ENCODE measurements around the gene CYP51A1. TPM values are rescaled to one million over a fixed set of nuclear protein-coding genes. Genes with fewer than 3 reads are reported as not detected.

CYP51A1 gene
- 64.1 and 106 TPM in 2 replicates for polyA plus RNA-seq

DNA sequence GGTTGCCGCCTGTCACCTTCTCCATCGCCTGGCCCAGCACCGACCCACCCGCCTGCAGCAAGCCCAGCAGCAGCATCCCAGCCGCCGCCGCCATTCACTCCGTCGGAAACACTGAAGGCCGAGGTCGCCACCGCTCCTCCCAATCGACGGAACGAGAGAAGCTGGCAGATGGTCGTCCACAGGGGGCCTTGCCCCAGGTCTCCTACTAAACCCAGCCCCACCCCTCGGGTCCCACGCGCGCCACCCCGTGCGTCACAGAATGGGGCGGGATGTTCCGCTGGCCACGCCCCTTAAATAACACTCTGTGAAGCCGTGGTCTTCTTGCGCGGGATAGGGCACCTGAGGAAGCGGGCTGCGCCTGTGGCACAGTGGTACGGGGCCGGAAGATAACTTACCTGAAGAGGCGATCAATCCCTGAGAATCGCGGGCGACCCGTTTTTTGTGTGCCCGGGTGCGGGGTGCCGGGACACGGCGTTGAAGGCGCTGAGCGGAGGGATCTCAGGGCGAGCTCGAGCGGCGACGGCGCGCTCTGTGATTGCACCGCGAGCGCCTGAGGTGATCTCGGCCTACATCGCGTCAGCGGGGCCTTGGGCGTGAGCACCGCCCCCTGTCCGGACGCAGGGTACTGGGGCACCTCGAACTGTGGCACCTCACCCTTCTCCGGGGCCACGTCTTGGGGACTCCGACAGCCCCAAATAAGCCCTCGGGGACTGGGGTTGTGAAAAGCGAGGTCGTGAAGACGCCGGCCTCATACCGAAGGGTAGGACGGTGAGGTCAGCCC lies at the start of gene CYP51A1:
Gene CYP51A1, minus strand, starts transcription at position 207 of the 781 bp plus-strand sequence. Its CDS starts 113 bp downstream, at position 94.

DNA sequence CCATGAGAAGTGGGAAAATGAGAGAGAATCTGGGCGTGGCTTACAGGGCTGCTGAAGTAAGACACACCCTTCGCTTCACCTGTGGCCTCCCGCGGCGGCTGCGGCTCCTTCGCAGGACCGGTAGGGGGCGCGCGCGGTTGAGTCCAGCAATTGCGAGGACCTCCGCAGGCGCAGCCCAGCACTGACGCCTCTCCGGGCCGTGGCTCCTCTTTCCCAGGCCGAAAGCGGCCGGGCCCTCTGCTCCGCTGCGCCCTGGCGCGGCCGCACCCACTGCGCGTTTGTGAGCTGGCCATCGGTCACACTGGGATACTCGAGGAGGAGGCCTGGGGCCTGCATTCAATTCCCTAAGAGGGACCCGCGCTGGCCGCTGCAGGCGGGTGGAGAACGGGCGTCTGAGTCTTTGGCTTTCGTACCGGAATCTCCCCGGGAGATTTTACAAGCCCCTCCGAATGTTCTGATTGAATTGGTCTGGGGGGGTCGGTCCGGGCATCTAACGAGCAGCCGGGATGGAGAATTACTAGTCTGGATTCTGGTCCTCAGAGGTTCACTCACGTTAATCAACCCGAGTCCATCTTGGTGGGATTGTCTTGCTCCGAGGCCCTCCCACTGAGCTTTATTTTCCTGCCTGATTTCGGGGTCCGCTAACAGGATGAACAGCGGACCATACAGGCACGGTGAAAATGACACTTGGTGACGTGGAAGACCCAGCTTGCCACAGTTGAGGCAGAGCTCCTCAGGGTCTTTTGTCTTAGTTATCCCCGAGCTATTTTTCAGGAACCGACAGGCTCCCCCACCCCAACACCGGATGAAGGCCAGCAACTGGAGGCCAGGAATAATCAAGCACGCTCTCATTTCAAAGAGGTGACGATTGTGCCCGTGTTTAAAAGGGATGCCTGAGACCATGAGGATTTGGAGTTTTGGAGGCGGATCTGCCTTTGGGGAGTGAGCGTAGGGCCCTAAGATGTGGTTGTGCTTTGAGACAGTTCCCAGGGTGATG lies 44.9 kb upstream of the CYP51A1 start, which contains the start of gene LRRD1:
Gene LRRD1, minus strand, starts transcription at position 215 of the 997 bp plus-strand sequence. CDS start 13,940 bp downstream, outside the sequence.

Other genes with a start within 250 kb of the CYP51A1 start
- gene AKAP9, start 193.6 kb downstream of the CYP51A1 start, polyA plus RNA-seq: 170 and 212 TPM in 2 replicates
- not detected in 2 replicates for gene LRRD1, start 44.7 kb upstream of the CYP51A1 start, polyA plus RNA-seq
- 35.2 and 52.7 TPM in 2 replicates for gene KRIT1, start 111.4 kb upstream of the CYP51A1 start, polyA plus RNA-seq
- gene ANKIB1, start 111.5 kb upstream of the CYP51A1 start, polyA plus RNA-seq: 33.0 and 33.8 TPM in 2 replicates

Measured in Purkinje cell (primary cell).